ENCODE measurements around the gene MRC1.

- no peak for TF ChIP-seq EZH2 (IDR thresholded peaks at IDR 0.05; ENCODE audit: insufficient read depth, poor library complexity, severe bottlenecking)
- no peak for TF ChIP-seq EZH2phosphoT487 (IDR thresholded peaks at IDR 0.05; ENCODE audit: insufficient read depth, low read depth)
Observed at GRCh38 chr10:17859492-17860156, 50.5 kb downstream of the MRC1 start.
